ENCODE results near the gene KRT24.

DNA sequence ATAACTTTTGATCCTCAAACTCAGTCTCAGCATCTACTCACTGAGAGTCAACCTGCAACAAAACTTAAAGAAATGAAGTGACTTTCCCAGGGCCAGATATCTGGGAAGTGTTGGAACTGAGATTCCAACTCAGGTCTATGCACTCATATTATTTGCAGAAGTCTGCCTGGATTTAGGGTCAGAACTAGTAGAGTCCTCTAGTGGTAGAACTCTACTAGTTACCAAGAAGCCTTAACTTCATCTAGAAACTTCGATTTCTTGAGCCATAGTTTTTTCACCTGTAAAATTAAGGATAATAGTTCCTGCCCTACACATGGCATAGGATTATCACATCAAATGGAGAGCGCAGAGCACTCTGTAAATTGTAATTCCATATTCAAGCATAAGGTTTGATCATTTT, 23.4 kb upstream of the KRT24 start:
- TF ChIP-seq, protein P1, sequence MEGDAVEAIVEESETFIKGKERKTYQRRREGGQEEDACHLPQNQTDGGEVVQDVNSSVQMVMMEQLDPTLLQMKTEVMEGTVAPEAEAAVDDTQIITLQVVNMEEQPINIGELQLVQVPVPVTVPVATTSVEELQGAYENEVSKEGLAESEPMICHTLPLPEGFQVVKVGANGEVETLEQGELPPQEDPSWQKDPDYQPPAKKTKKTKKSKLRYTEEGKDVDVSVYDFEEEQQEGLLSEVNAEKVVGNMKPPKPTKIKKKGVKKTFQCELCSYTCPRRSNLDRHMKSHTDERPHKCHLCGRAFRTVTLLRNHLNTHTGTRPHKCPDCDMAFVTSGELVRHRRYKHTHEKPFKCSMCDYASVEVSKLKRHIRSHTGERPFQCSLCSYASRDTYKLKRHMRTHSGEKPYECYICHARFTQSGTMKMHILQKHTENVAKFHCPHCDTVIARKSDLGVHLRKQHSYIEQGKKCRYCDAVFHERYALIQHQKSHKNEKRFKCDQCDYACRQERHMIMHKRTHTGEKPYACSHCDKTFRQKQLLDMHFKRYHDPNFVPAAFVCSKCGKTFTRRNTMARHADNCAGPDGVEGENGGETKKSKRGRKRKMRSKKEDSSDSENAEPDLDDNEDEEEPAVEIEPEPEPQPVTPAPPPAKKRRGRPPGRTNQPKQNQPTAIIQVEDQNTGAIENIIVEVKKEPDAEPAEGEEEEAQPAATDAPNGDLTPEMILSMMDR (IDR thresholded peaks at IDR 0.05; ENCODE audit: insufficient read depth, low read depth, low read length), result peak; percentile 14
- no peak for TF ChIP-seq EZH2 (IDR thresholded peaks at IDR 0.05; ENCODE audit: insufficient read depth, low read length)

Measured in astrocyte (in vitro differentiated cells and primary cell).